Motor neuron (in vitro differentiated cells): ENCODE results near the gene PARVB. TPM values are rescaled to one million over a fixed set of nuclear protein-coding genes. Genes with fewer than 3 reads are reported as not detected.

Experiments
- ATAC-seq, 8 experiments: fragments of 200-7000 bp; cut with Tn5 transposase; replicated peaks in 6 of 8; 2 replicates each; pipeline ENCODE4 v1.8.0; 2021; ENCODE audit warnings: mild to moderate bottlenecking in 8 of 8, moderate library complexity in 8 of 8
- H3K27ac ChIP-seq, 2 donors: fragments of 250-450 bp; sonication (Bioruptor Pico); 2 replicates each; pipeline ENCODE4 v1.9.0; 2021; ENCODE audit warnings: antibody characterized with exemption in 2 of 2, mild to moderate bottlenecking in 2 of 2, moderate library complexity in 1 of 2
- H3K4me1 ChIP-seq, 2 donors: fragments of 250-450 bp; sonication (Bioruptor Pico); replicated peaks in 1 of 2; 2 replicates each; pipeline ENCODE4 v1.6.1; 2021; ENCODE audit warnings: antibody characterized with exemption in 2 of 2, mild to moderate bottlenecking in 2 of 2, moderate library complexity in 1 of 2
- H3K4me3 ChIP-seq, 5 donors: fragments of 250-450 bp; sonication (Bioruptor Pico); 2 replicates each; pipeline ENCODE4 v1.9.0; 2021; ENCODE audit warnings: antibody characterized with exemption in 5 of 5, mild to moderate bottlenecking in 5 of 5, moderate library complexity in 4 of 5
- WGBS, 10 experiments: fragments of 450-650 bp; shearing (Covaris generic); methylation state at CpG; one replicate each; pipeline ENCODE4 v1.0.0; 2022; 5-methylcytosine and 5-hydroxymethylcytosine counted together
- in situ Hi-C, 9 experiments: fragments of 400-800 bp; cut with MboI; loops; one replicate each; pipeline ENCODE4 v1.15.0; 2021; ENCODE audit warnings: low sequenced_read_pairs in 9 of 9, low pct_unique_long_range_greater_than_20kb in 2 of 9; ENCODE audit not compliant: unreplicated experiment in 9 of 9
- total RNA-seq, 8 experiments: library from RNA; unstranded; fragments of 300-600 nt; gene quantifications; 2 replicates each; pipeline versions ENCODE4 v1.2.3 to v1.2.4, GENCODE V29; 2022

Gene PARVB
- total RNA-seq, 8 experiments from 2014 or later, result 0.65 to 66.5 (median 3.3) TPM

- in situ Hi-C loops, result loop anchor here in 7 of 9 experiments (10.0 to 25.0 kb wide), 3 partner anchors 93 to 646 kb away; no protein-coding TSS in a partner anchor
- WGBS, 10 experiments, result 77 to 100% (median 95%) methylated on average over 2 to 8 of the region's 11 CpGs; no CpG with 5 or more reads in 4 of the 10 experiments
- H3K4me3 ChIP-seq, result no peak overlapping the region
- H3K27ac ChIP-seq, result no peak overlapping the region
- peaks cover 5 to 9% of the 10 kb centered on the region in 2 donors for H3K4me1 ChIP-seq
- ATAC-seq, result no peak
Measured at GRCh38 chr22:43991316-43992020, 32.6 kb upstream of the PARVB start.

- Histone ChIP-seq H3K4me1 (peaks cover 5 to 9% of the 10 kb centered on the region in 2 donors), H3K4me3 (no peak overlapping the region), H3K27ac (no peak overlapping the region)
- ATAC-seq, result peak in 5 of 8 experiments; percentile 15 to 93 (median 20)
- 0 to 95% (median 60%) methylated on average over 1 to 6 of the region's 16 CpGs; no CpG with 5 or more reads in 3 of the 10 experiments for WGBS, 10 experiments
- in situ Hi-C loops, result loop anchor here in 7 of 9 experiments (10.0 to 25.0 kb wide), 3 partner anchors 92 to 645 kb away; no protein-coding TSS in a partner anchor
Measured at GRCh38 chr22:43992331-43992821, 31.7 kb upstream of the PARVB start.

GRCh38 chr22:43993072-43993760, 30.9 kb upstream of the PARVB start:
- in situ Hi-C loops, result loop anchor here in 7 of 9 experiments (10.0 to 25.0 kb wide), 3 partner anchors 92 to 644 kb away; no protein-coding TSS in a partner anchor
- WGBS, 10 experiments, result 25 to 100% (median 40%) methylated on average over 1 to 12 of the region's 20 CpGs; no CpG with 5 or more reads in 3 of the 10 experiments
- peak; percentile 46 to 91 (median 82) for ATAC-seq
- no peak overlapping the region for H3K27ac ChIP-seq
- H3K4me1 ChIP-seq, result peaks cover 11% of the 10 kb centered on the region in 2 donors
- H3K4me3 ChIP-seq, result no peak overlapping the region

GRCh38 chr22:43994006-43994405, 30.1 kb upstream of the PARVB start:
- no peak overlapping the region for H3K27ac ChIP-seq
- ATAC-seq, result no peak
- WGBS, 10 experiments, result 80 to 100% (median 94%) methylated on average over 1 to 10 of the region's 11 CpGs; no CpG with 5 or more reads in 5 of the 10 experiments
- no peak overlapping the region for H3K4me3 ChIP-seq
- H3K4me1 ChIP-seq, result peaks cover 18 to 19% of the 10 kb centered on the region in 2 donors
- in situ Hi-C loops, result loop anchor here in 7 of 9 experiments (10.0 to 25.0 kb wide), 3 partner anchors 91 to 643 kb away; no protein-coding TSS in a partner anchor

- ATAC-seq, result no peak
- Histone ChIP-seq H3K27ac (no peak overlapping the region), H3K4me1 (peaks cover 19 to 22% of the 10 kb centered on the region in 2 donors), H3K4me3 (no peak overlapping the region)
- in situ Hi-C loops, result loop anchor here in 7 of 9 experiments (10.0 to 25.0 kb wide), 3 partner anchors 90 to 643 kb away; no protein-coding TSS in a partner anchor
- WGBS, 10 experiments, result 85 to 100% (median 92%) methylated on average over 2 to 8 of the region's 9 CpGs; no CpG with 5 or more reads in 5 of the 10 experiments
Measured at GRCh38 chr22:43994416-43994815, 29.7 kb upstream of the PARVB start.

GRCh38 chr22:43995057-43995685, 28.9 kb upstream of the PARVB start:
- in situ Hi-C loops, result loop anchor here in 7 of 9 experiments (10.0 to 25.0 kb wide), 3 partner anchors 90 to 642 kb away; no protein-coding TSS in a partner anchor
- peaks cover 19 to 22% of the 10 kb centered on the region in 2 donors for H3K4me1 ChIP-seq
- no peak overlapping the region for H3K27ac ChIP-seq
- no peak for ATAC-seq
- 80 to 100% (median 92%) methylated on average over 1 to 8 of the region's 15 CpGs; no CpG with 5 or more reads in 1 of the 10 experiments for WGBS, 10 experiments
- H3K4me3 ChIP-seq, result no peak overlapping the region

- Histone ChIP-seq H3K27ac (no peak overlapping the region), H3K4me1 (peaks cover 19 to 22% of the 10 kb centered on the region in 2 donors), H3K4me3 (no peak overlapping the region)
- ATAC-seq, result no peak
- 80 to 100% (median 97%) methylated on average over 1 to 6 of the region's 10 CpGs; no CpG with 5 or more reads in 7 of the 10 experiments for WGBS, 10 experiments
- in situ Hi-C loops, result loop anchor here in 7 of 9 experiments (10.0 to 25.0 kb wide), 3 partner anchors 89 to 642 kb away; no protein-coding TSS in a partner anchor
Measured at GRCh38 chr22:43995798-43996169, 28.3 kb upstream of the PARVB start.

- in situ Hi-C loops, result loop anchor here in 7 of 9 experiments (10.0 to 25.0 kb wide), 3 partner anchors 88 to 641 kb away; no protein-coding TSS in a partner anchor
- H3K4me3 ChIP-seq, result no peak overlapping the region
- peaks cover 19 to 22% of the 10 kb centered on the region in 2 donors for H3K4me1 ChIP-seq
- ATAC-seq, result no peak
- H3K27ac ChIP-seq, result no peak overlapping the region
- 67 to 100% (median 94%) methylated on average over 1 to 23 of the region's 45 CpGs; no CpG with 5 or more reads in 3 of the 10 experiments for WGBS, 10 experiments
Measured at GRCh38 chr22:43996170-43996980, 27.7 kb upstream of the PARVB start.

GRCh38 chr22:43996981-43997265, 27.2 kb upstream of the PARVB start:
- H3K4me1 ChIP-seq, result peaks cover 19 to 24% of the 10 kb centered on the region in 2 donors
- no peak overlapping the region for H3K27ac ChIP-seq
- in situ Hi-C loops, result loop anchor here in 7 of 9 experiments (10.0 to 25.0 kb wide), 3 partner anchors 88 to 640 kb away; no protein-coding TSS in a partner anchor
- no peak overlapping the region for H3K4me3 ChIP-seq
- 67 to 100% (median 90%) methylated on average over 1 to 5 of the region's 8 CpGs; no CpG with 5 or more reads in 4 of the 10 experiments for WGBS, 10 experiments
- ATAC-seq, result no peak

GRCh38 chr22:43998679-43999264, 25.3 kb upstream of the PARVB start:
- H3K4me3 ChIP-seq, result no peak overlapping the region
- peak overlapping the region; percentile 46 for H3K27ac ChIP-seq
- 41 to 100% (median 85%) methylated on average over 2 to 13 of the region's 15 CpGs; no CpG with 5 or more reads in 2 of the 10 experiments for WGBS, 10 experiments
- ATAC-seq, result peak in 5 of 8 experiments; percentile 57 to 73 (median 62)
- peaks cover 23 to 37% of the 10 kb centered on the region in 2 donors for H3K4me1 ChIP-seq
- in situ Hi-C loops, result loop anchor here in 7 of 9 experiments (10.0 to 25.0 kb wide), 3 partner anchors 86 to 639 kb away; no protein-coding TSS in a partner anchor

- ATAC-seq, result no peak
- Histone ChIP-seq H3K4me1 (peaks cover 22 to 41% of the 10 kb centered on the region in 2 donors), H3K4me3 (no peak overlapping the region), H3K27ac (peak overlapping the region in 1 of 2 donors; percentile 46)
- 80 to 100% (median 90%) methylated on average over 1 to 2 of the region's 3 CpGs; no CpG with 5 or more reads in 3 of the 10 experiments for WGBS, 10 experiments
- in situ Hi-C loops, result loop anchor here in 7 of 9 experiments (10.0 to 25.0 kb wide), 3 partner anchors 85 to 638 kb away; no protein-coding TSS in a partner anchor
Measured at GRCh38 chr22:43999378-43999777, 24.7 kb upstream of the PARVB start.
